GM19035 (cell line): ENCODE measurements around the gene TOPORS.

Source experiments
- ATAC-seq: cut with Tn5 transposase; IDR thresholded peaks from one replicate; pipeline ENCODE4 v1.9.1; 2021; ENCODE audit not compliant: unreplicated experiment

TOPORS gene

DNA sequence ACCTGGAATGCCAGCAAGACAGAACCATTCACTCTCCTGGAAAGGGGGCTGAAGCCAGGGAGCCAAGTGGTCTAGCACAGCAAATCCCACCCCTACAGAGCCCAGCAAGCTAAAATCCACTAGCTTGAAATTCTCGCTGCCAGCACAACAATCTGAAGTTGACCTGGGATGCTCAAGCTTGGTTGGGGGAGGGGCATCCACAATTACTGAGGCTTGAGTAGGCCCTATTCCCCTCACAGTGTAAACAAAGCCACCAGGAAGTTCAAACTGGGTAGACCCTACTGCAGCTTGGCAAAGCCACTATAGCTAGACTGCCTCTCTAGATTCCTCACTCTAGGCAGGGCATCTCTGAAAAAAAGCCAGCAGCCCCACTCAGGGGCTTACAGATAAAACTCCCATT lies 43.7 kb downstream of the TOPORS start:
- ATAC-seq: no peak

DNA sequence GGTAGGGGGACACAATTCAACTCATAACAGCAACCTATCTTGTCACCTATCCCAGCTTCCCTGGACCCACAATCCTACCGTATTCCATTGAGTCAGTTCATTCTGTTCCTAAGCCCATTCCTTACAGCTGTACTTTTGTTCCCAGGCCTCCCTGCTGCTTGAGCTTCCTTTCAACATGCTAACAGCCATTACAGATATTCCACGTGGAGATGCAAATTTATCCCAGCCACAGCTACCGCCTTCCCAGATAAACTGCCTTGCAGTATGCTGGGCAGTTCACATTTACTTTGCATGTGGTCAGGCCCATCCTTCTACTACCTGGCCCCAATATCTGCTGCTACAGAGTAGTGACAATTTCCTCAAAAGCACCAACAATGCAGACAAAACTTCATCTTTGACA lies 49.4 kb downstream of the TOPORS start:
- no peak for ATAC-seq

DNA sequence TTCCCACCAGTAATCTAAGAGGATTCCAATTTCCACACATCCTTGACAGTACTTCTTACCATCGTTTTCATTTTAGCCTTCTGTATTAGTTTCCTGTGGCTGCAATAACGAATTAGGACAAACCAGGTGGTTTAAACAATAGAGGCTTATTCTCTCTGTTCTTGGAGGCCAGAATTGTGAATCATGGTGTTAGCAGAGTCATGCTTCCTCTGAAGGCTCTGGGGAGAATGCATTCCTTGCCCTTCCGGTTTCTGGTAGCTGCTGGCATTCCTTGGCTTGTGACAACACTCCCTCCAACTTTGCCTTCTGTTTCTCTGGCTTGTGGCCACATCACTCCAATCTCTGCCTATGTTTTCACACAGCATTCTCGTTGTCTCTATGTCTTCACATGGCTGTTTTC lies 49.9 kb downstream of the TOPORS start:
- no peak for ATAC-seq

DNA sequence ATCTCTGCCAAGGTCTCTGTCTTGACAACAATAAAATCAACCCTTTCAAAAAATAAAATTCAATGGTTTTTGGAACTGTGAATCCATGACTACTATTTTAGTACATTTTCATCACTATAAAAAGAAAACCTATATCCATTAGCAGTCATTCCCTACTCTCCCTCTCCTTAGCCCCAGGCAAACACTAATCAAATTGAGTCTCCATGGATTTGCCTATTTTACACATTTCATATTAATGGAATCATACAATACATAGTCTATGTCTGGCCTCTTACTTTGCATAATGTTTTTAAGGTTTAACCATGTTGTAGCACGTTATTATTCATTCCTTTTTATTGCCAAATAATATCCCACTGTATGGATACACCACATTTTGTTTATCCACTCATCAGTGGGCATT lies 50.5 kb downstream of the TOPORS start:
- no peak for ATAC-seq

DNA sequence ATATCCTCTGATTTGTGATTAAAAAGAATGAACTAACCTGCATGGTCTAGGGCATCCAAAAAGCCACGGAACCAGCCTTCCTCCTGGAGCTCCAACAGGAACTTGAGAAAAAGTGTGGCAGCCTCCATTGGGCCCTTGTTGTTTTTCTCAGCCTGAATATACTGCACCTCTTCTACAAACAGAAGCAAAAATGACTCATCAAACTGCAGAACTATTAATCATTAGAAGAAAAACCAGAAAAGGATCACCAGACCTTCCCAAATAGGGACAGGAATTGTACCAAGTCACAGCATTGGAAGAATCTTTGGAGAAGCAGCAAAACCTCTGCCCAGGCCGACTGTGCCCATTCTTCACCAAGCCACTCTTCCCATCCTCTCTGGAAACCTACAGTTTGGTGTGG lies 51.6 kb downstream of the TOPORS start:
- no peak for ATAC-seq

DNA sequence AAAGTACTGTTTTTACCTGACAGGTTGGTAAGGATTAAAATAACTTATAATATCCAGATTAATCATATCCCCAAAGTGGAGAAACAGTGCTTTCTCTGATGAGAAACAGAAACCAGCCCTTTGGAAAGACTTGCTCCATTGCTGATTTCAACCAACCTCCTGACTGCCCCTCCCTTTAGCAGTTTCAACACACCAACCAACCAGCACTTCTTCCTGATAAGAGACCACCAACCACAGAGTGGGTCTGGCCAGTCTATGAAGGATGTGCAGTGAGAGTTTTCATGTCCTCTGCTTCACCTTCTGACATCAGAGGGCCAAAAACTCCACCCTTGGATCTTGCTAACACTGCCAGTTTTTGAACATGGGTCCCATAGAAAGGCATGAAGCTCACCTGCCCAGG lies 54.5 kb downstream of the TOPORS start:
- ATAC-seq: no peak

DNA sequence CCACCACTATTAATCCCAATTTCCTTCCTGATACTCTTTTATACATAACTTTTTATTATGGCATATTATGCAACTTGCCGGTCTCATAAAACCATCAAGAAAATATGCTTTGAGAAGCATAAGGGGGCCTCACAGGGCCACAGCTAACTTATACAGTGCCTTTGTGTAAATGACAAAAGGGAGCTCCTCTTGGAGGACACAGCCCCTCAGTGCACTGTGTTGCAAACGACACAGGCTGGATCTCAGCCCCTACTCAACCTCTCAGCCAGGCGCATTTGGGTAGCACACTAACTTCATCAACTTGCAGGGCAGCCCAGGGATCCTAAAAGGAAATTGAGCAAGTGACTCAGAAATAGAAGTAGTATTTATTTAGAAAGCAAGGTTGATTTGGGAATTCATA lies 61.8 kb downstream of the TOPORS start:
- no peak for ATAC-seq
